GM21529 (cell line): ENCODE measurements around the gene DTL.

Source experiments
- ATAC-seq: cut with Tn5 transposase; IDR thresholded peaks from one replicate; pipeline ENCODE4 v1.9.1; 2021; ENCODE audit not compliant: unreplicated experiment

The DTL gene

GRCh38 chr1:212124690-212125582 lies 89.4 kb downstream of the DTL start:
- no peak for ATAC-seq

- no peak for ATAC-seq
Measured at GRCh38 chr1:212125654-212126053, 90.1 kb downstream of the DTL start.

GRCh38 chr1:212127221-212127620 lies 91.7 kb downstream of the DTL start:
- ATAC-seq, result no peak

GRCh38 chr1:212129781-212130180 lies 94.2 kb downstream of the DTL start:
- ATAC-seq, result no peak

GRCh38 chr1:212132025-212132424 lies 96.5 kb downstream of the DTL start:
- no peak for ATAC-seq

- no peak for ATAC-seq
Measured at GRCh38 chr1:212133319-212133718, 97.8 kb downstream of the DTL start.

- ATAC-seq, result no peak
Measured at GRCh38 chr1:212135166-212135565, 99.6 kb downstream of the DTL start.

GRCh38 chr1:212137854-212138253 lies 102.3 kb downstream of the DTL start:
- ATAC-seq, result no peak

- no peak for ATAC-seq
Measured at GRCh38 chr1:212138457-212138856, 102.9 kb downstream of the DTL start.

- no peak for ATAC-seq
Measured at GRCh38 chr1:212139526-212140135, 104.1 kb downstream of the DTL start.

- ATAC-seq, result no peak
Measured at GRCh38 chr1:212141404-212141803, 105.9 kb downstream of the DTL start.

- ATAC-seq, result no peak
Measured at GRCh38 chr1:212142883-212143530, 107.5 kb downstream of the DTL start.

GRCh38 chr1:212147581-212148033 lies 112.1 kb downstream of the DTL start:
- ATAC-seq, result no peak

GRCh38 chr1:212149566-212149965 lies 114.0 kb downstream of the DTL start:
- ATAC-seq, result no peak

GRCh38 chr1:212152308-212152693 lies 116.8 kb downstream of the DTL start:
- ATAC-seq, result no peak

GRCh38 chr1:212152869-212153268 lies 117.3 kb downstream of the DTL start:
- no peak for ATAC-seq

- ATAC-seq, result no peak
Measured at GRCh38 chr1:212153635-212154034, 118.1 kb downstream of the DTL start.
